ENCODE measurements around the gene MAD2L1BP.
"Not testable (repeated sequence)": the region's sequence is repeated elsewhere in the genome, so short reads cannot be mapped to it uniquely, and the experiment has no call there.

MAD2L1BP gene, protein sequence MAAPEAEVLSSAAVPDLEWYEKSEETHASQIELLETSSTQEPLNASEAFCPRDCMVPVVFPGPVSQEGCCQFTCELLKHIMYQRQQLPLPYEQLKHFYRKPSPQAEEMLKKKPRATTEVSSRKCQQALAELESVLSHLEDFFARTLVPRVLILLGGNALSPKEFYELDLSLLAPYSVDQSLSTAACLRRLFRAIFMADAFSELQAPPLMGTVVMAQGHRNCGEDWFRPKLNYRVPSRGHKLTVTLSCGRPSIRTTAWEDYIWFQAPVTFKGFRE

DNA sequence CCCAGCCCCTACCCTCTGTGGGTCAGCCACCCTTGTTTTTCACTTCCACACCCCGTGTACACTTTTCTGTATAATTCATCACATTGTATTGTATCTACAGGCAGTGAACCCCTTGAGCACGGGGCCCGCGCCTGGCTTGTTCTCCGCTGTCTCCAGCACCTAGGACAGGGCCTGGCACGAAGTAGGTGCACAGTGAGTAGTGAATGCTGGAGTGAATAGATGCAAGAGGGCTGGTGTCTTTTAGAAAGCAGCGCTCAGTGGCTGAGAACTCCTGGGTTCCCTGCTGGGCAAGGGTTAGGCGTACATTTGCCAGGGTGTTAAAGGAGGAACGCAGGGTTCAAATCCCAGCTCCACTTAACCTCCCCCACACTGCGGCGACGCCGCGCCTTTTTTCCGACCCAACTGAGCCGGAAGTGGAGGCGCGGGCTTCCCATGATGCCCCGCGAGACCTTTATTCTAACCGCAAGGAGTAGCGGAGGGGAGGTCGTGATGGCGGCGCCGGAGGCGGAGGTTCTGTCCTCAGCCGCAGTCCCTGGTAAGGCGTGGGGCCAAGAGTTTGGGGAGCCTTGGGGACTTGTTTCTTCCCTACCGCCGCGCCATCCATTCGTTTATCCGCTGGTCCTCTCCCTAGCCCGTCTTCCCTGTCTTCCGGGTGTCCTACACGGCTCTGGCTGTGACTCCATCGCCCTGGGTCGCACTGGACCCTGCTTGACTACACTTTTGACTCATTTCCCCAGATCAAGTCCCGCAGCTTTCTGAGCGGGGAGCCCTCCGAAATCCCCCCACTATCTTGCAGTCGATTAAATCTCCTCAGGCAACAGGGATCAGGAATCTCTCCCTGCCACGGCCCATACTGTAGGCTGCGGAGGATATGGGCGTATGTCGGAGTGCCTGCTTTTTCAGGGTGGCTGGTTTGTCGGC lies at the start of gene MAD2L1BP:
Gene MAD2L1BP (plus strand): TSS at position 454 of the 921 bp plus-strand sequence. CDS start 36 bp downstream, at position 490.
- TF ChIP-seq ZFX (IDR thresholded peaks at IDR 0.05; ENCODE audit: borderline replicate concordance): no peak
- TF ChIP-seq, protein P1, sequence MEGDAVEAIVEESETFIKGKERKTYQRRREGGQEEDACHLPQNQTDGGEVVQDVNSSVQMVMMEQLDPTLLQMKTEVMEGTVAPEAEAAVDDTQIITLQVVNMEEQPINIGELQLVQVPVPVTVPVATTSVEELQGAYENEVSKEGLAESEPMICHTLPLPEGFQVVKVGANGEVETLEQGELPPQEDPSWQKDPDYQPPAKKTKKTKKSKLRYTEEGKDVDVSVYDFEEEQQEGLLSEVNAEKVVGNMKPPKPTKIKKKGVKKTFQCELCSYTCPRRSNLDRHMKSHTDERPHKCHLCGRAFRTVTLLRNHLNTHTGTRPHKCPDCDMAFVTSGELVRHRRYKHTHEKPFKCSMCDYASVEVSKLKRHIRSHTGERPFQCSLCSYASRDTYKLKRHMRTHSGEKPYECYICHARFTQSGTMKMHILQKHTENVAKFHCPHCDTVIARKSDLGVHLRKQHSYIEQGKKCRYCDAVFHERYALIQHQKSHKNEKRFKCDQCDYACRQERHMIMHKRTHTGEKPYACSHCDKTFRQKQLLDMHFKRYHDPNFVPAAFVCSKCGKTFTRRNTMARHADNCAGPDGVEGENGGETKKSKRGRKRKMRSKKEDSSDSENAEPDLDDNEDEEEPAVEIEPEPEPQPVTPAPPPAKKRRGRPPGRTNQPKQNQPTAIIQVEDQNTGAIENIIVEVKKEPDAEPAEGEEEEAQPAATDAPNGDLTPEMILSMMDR (IDR thresholded peaks at IDR 0.05): no peak
- H3K27ac ChIP-seq: peak within 1 kb of the TSS; percentile 69

DNA sequence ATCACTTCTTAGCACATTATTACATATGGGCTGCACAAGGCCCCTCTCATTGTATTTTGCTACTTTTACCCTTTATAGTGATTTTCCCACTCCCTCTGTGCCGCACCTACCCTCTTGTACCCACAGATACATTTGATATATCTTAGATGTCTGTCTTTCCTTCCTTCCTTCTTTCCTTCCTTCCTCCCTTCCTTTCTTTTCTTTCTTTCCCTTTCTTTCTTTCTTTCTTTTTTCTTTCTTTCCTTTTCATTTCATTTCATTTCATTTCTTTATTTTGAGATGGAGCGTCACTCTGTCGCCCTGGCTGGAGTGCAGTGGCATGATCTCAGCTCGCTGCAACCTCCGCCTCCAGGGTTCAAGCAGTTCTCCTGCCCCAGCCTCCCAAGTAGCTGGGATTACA lies 47.4 kb upstream of the MAD2L1BP start:
- no peak overlapping the region for H3K27ac ChIP-seq
- TF ChIP-seq, protein P1 (IDR thresholded peaks at IDR 0.05): no peak
- no peak for TF ChIP-seq ZFX (IDR thresholded peaks at IDR 0.05; ENCODE audit: borderline replicate concordance)

DNA sequence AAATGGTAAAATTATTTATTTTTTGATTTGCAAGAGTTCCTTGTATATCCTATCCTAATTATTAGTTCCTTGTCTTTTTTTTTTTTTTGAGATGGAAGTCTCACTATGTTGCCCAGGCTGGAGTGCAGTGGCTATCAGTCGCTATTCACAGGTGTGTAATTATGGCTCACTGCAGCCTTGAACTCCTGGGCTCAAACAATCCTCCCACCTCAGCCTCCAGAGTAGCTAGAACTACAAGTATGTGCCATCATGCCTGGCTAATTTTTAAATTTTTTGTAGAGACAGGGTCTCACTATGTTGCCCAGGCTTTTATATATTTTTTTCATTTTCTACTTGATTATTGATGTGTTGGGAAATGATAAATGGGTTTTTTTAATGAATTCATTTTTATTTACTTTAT lies 46.1 kb upstream of the MAD2L1BP start:
- H3K27ac ChIP-seq: not testable (repeated sequence)

DNA sequence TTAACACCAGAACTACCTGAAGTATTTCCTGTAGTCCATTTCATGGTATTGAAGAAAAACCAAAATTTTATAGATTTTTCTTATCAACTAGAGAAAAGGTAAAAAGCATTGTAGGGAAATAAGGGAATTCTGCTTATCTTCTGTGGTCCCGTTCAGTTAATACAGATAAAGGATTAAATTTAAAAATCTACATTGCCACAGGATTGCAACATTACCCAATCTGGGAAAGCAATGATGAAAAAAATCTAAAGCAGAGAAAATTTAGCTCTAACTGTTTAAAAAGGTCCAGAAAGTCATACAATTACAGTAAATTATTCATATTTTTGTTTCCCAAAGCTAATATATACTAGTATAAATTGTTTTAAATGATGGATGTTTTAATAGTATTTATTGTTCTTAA lies 41.7 kb upstream of the MAD2L1BP start:
- no peak for TF ChIP-seq ZFX (IDR thresholded peaks at IDR 0.05; ENCODE audit: borderline replicate concordance)
- TF ChIP-seq, protein P1 (IDR thresholded peaks at IDR 0.05): no peak

DNA sequence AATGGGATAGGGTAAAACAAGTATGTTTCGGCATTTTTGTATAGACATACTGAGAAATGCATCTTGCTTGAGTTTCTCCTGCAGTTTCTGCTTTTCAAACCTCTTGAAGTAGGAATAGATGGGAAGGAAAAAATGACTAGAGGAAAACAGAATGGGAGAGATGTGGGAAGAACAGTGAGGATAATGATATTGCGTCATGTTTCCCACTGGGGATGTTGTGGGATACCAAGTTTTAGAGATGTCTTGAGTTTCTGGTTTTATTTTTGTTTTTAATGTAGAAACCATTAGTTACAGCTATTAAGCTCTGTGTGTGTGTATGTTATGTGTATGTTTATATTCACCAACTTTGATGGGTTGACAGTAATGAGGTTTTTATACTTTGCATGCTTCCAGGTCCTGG lies 35.0 kb upstream of the MAD2L1BP start:
- TF ChIP-seq, protein P1 (IDR thresholded peaks at IDR 0.05): no peak
- no peak for TF ChIP-seq ZFX (IDR thresholded peaks at IDR 0.05; ENCODE audit: borderline replicate concordance)
- H3K27ac ChIP-seq: no peak overlapping the region

More for the DNA sequence above, 41.7 kb upstream of the MAD2L1BP start:
- no peak overlapping the region for H3K27ac ChIP-seq

DNA sequence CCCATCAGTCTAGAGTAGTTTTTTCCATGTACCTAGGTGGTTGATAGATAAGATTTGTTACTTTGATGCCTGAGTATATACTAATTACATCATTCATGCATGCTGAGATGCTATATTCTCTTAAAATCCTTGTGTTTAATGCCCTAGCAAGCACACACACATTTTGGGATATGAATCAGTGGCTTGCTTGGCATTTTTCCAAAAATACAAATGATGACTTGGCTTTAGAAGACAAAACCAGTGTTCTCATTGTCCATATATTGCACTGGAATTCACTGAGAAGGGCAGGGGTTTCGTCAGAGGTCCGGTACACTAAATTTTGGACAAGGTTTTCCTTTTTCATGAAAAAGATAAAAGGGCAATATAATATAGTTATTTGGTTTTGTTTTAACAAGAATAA lies 31.5 kb upstream of the MAD2L1BP start:
- H3K27ac ChIP-seq: no peak overlapping the region
- TF ChIP-seq, protein P1 (IDR thresholded peaks at IDR 0.05): no peak
- TF ChIP-seq ZFX (IDR thresholded peaks at IDR 0.05; ENCODE audit: borderline replicate concordance): no peak

DNA sequence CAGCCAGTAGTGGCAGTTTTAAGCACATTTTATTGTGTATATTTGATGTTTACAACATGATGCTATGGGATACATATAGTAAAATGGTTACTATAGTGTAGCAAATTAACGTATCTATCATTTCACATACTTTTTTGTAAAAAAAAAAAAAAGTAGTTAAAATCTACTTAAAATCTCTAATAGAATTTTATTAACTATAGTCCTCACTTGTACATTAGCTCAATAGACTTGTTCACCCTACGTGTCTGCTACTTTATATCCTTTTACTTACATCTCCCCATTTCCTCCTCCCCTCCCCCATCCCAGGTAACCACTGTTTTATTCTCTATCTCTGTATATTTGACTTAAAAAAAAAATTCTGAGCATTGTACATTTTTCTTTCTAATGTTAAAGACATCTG lies 29.6 kb upstream of the MAD2L1BP start:
- TF ChIP-seq, protein P1 (IDR thresholded peaks at IDR 0.05): no peak
- no peak for TF ChIP-seq ZFX (IDR thresholded peaks at IDR 0.05; ENCODE audit: borderline replicate concordance)
- no peak overlapping the region for H3K27ac ChIP-seq

All from 22Rv1 (cell line).